ENCODE results near the gene RGS12.

- TF ChIP-seq EP300 (IDR thresholded peaks at IDR 0.05; ENCODE audit: borderline replicate concordance in 1 of 2, low read depth in 1 of 2, low read length in 1 of 2) (no peak), REST (IDR thresholded peaks at IDR 0.05; ENCODE audit: low read depth, low read length) (no peak), FOXM1 (IDR thresholded peaks at IDR 0.05; ENCODE audit: low read depth) (no peak), POLR2AphosphoS5 (IDR thresholded peaks at IDR 0.05; ENCODE audit: low read depth, low read length) (no peak), MAX (IDR thresholded peaks at IDR 0.05; ENCODE audit: low read depth) (no peak), RFX5 (IDR thresholded peaks at IDR 0.05; ENCODE audit: low read length) (no peak), FOSL2 (IDR thresholded peaks at IDR 0.05; ENCODE audit: borderline replicate concordance, low read depth) (no peak), TAF1 (IDR thresholded peaks at IDR 0.05; ENCODE audit: borderline replicate concordance, low read depth, low read length) (no peak), EZH2phosphoT487 (IDR thresholded peaks at IDR 0.05; ENCODE audit: borderline replicate concordance, low read depth) (no peak), SMC3 (IDR thresholded peaks at IDR 0.05; ENCODE audit: low read depth, low read length) (no peak), JUND (IDR thresholded peaks at IDR 0.05) (no peak), MXI1 (IDR thresholded peaks at IDR 0.05; ENCODE audit: low read depth, low read length) (no peak)
- TF ChIP-seq, protein P1, sequence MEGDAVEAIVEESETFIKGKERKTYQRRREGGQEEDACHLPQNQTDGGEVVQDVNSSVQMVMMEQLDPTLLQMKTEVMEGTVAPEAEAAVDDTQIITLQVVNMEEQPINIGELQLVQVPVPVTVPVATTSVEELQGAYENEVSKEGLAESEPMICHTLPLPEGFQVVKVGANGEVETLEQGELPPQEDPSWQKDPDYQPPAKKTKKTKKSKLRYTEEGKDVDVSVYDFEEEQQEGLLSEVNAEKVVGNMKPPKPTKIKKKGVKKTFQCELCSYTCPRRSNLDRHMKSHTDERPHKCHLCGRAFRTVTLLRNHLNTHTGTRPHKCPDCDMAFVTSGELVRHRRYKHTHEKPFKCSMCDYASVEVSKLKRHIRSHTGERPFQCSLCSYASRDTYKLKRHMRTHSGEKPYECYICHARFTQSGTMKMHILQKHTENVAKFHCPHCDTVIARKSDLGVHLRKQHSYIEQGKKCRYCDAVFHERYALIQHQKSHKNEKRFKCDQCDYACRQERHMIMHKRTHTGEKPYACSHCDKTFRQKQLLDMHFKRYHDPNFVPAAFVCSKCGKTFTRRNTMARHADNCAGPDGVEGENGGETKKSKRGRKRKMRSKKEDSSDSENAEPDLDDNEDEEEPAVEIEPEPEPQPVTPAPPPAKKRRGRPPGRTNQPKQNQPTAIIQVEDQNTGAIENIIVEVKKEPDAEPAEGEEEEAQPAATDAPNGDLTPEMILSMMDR (IDR thresholded peaks at IDR 0.05): no peak
- TF ChIP-seq, protein P2, sequence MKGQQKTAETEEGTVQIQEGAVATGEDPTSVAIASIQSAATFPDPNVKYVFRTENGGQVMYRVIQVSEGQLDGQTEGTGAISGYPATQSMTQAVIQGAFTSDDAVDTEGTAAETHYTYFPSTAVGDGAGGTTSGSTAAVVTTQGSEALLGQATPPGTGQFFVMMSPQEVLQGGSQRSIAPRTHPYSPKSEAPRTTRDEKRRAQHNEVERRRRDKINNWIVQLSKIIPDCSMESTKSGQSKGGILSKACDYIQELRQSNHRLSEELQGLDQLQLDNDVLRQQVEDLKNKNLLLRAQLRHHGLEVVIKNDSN (IDR thresholded peaks at IDR 0.05; ENCODE audit: borderline replicate concordance, low read depth): no peak
Measured at GRCh38 chr4:3245676-3246075, 47.1 kb upstream of the RGS12 start.

Measured in SK-N-SH (cell line).